Prostate gland (tissue), 2 donors: ENCODE results near the gene DRC1. TPM values are rescaled to one million over a fixed set of nuclear protein-coding genes. Genes with fewer than 3 reads are reported as not detected.

Experiments used
- DNase-seq: peaks from one replicate; pipeline ENCODE4 v3.0.0-alpha.2; 2019; ENCODE audit warnings: low spot score
- H3K27ac ChIP-seq, 2 donors: fragments of 200-600 bp; sonication (generic); 2 replicates each; pipeline ENCODE4 v1.5.1; 2017 to 2019
- H3K27me3 ChIP-seq: fragments of 200-600 bp; sonication (generic); replicated peaks from 2 replicates; pipeline ENCODE4 v1.5.1; 2019; ENCODE audit not compliant: insufficient read depth
- H3K36me3 ChIP-seq, 2 donors: fragments of 200-600 bp; sonication (generic); 1 replicate in 1 of 2; 2 replicates in 1 of 2; pipeline versions ENCODE4 v1.5.1 to v1.8.1; 2017 to 2019
- H3K4me1 ChIP-seq: fragments of 200-600 bp; sonication (generic); replicated peaks from 2 replicates; pipeline ENCODE4 v1.5.1; 2019
- H3K4me3 ChIP-seq, 2 donors: fragments of 200-600 bp; sonication (generic); 2 replicates each; pipeline ENCODE4 v1.5.1; 2017 to 2019
- H3K9me3 ChIP-seq: fragments of 200-600 bp; sonication (generic); 2 replicates; pipeline ENCODE4 v1.5.1; 2017
- POLR2A ChIP-seq: fragments of 450-650 bp; IDR thresholded peaks from one replicate; pipeline ENCODE4 v1.6.1; 2016; ENCODE audit warnings: antibody characterized with exemption, mild to moderate bottlenecking
- POLR2AphosphoS5 ChIP-seq: sonication (generic); formaldehyde crosslinking; IDR thresholded peaks from one replicate; pipeline ENCODE4 v1.6.1; 2017; ENCODE audit warnings: antibody characterized with exemption
- WGBS: methylation state at CpG from one replicate; pipeline ENCODE4 v1.1.5; 2018; 5-methylcytosine and 5-hydroxymethylcytosine counted together
- intact Hi-C: fragments of 100-400 bp; cut with DNase I; formaldehyde crosslinking; loops from one replicate; pipeline ENCODE4 v1.14.2; 2022
- total RNA-seq, 2 donors: library from RNA; depleted of rRNA; stranded (reverse); fragments of >200 nt; gene quantifications; one replicate each; pipeline ENCODE4 v1.1.0, GENCODE V29; 2016
- TF ChIP-seq, protein P1 (sequence below), 4 experiments: fragments of 200-600 bp in 2 of 4; fragments of 450-650 bp in 2 of 4; sonication (generic) in 2 of 4; IDR thresholded peaks; 1 replicate in 3 of 4; 2 replicates in 1 of 4; pipeline ENCODE4 v1.5.1; 2016 to 2019; ENCODE audit warnings: antibody characterized with exemption in 4 of 4, mild to moderate bottlenecking in 2 of 4, moderate library complexity in 2 of 4

DRC1 gene
- total RNA-seq, 2 donors from 2014 or later, result 3.8 TPM; not detected in 1

DNA sequence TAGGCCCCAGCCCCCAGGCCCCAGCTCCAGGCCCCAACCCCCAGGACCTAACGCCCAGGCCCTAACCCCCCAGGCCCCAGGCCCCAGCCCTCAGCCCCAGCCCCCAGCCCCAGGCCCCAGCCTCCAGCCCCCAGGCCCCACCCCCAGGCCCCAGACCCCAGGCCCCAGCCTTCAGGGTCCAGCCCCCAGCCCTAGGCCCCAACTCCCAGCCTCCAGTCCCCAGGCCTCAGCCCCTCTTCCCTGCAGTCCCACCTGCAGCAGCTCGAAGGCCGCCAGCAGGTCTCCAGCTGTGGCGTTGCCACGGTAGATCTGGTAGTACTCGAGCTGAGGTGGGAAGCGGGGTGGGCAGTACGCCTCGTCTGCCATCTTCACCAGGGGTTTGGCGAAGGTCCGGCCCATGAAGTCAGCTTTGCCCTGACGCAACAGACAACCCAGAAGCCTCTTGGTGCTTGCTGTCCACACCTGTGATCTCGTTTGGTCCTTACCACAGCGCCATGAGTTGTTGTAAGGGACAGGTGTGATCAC, 72.6 kb downstream of the DRC1 start:
- Histone ChIP-seq H3K27me3 (no peaks in the 10 kb centered on the region), H3K4me1 (no peaks in the 10 kb centered on the region), H3K27ac (no peak overlapping the region), H3K36me3 (no peaks in the 10 kb centered on the region), H3K4me3 (no peak overlapping the region), H3K9me3 (no peaks in the 10 kb centered on the region)
- intact Hi-C loops, result no loop called here
- DNase-seq, result no peak
- WGBS, result 97% methylated on average over 14 of the region's 14 CpGs
- no peak for TF ChIP-seq POLR2AphosphoS5
- TF ChIP-seq, protein P1, sequence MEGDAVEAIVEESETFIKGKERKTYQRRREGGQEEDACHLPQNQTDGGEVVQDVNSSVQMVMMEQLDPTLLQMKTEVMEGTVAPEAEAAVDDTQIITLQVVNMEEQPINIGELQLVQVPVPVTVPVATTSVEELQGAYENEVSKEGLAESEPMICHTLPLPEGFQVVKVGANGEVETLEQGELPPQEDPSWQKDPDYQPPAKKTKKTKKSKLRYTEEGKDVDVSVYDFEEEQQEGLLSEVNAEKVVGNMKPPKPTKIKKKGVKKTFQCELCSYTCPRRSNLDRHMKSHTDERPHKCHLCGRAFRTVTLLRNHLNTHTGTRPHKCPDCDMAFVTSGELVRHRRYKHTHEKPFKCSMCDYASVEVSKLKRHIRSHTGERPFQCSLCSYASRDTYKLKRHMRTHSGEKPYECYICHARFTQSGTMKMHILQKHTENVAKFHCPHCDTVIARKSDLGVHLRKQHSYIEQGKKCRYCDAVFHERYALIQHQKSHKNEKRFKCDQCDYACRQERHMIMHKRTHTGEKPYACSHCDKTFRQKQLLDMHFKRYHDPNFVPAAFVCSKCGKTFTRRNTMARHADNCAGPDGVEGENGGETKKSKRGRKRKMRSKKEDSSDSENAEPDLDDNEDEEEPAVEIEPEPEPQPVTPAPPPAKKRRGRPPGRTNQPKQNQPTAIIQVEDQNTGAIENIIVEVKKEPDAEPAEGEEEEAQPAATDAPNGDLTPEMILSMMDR (IDR thresholded peaks at IDR 0.05), result no peak
- no peak for TF ChIP-seq POLR2A

DNA sequence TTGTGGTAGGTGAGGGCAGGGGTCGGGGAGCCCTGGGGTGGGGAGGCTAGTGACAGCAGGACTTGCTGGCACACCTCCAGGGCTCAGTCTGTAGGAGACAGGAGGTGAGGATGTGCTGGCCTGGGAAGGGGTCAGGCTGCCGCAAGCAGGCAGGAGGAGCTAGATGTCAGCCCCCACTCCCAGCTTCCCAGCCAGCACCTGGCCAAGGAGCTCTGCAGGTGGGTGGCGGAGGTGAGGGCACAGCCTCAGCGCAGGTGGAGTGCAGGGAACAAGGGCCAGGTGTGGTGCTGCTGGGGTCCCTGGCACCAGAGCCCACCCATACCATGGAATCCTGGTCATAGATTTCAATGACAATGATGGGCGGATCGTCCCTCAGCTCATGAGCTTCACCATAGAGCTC, 73.3 kb downstream of the DRC1 start:
- intact Hi-C loops, result no loop called here
- 91% methylated on average over 6 of the region's 6 CpGs for WGBS

DNA sequence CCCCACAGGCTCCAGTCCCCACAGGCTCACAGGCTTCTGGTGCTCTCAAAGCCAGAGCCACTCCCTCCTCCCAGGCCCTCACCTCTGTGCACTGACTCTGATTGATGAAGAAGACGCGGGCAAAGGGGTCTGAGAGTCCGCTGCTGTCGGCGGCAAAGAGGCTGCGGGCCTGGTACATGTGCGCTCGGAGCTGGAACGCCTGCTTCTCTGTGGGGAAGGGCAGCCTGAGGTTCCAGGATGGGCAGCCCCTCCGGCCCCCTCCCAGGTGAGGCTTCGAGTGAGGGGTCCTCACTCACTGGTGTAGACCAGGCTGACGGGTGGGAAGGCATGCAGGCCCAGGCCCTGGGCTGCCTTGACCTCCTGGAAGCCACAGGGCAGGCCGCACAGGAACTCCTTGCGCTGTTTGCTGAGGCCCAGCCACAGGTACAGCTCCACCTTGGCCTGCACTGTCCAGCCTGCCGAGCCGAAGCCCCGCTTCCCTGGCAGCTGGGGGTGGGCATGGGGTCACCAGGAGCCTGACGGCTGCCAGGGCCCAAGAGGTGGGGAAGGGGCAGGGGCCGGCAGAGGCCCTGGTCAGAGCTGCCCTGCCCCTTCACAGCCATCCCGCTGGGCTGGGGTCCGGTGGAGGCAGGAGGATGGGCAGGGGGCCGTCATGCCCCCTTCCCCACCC, 74.2 kb downstream of the DRC1 start:
- Histone ChIP-seq H3K27ac (no peak overlapping the region), H3K27me3 (no peaks in the 10 kb centered on the region), H3K9me3 (no peaks in the 10 kb centered on the region), H3K4me3 (no peak overlapping the region), H3K4me1 (no peaks in the 10 kb centered on the region), H3K36me3 (no peaks in the 10 kb centered on the region)
- 77% methylated on average over 22 of the region's 22 CpGs for WGBS
- TF ChIP-seq POLR2A (no peak), POLR2AphosphoS5 (no peak)
- TF ChIP-seq, protein P1 (IDR thresholded peaks at IDR 0.05), result no peak
- intact Hi-C loops, result no loop called here
- no peak for DNase-seq

More for the DNA sequence above, 73.3 kb downstream of the DRC1 start:
- H3K4me1 ChIP-seq, result no peaks in the 10 kb centered on the region
- no peaks in the 10 kb centered on the region for H3K36me3 ChIP-seq
- no peak for TF ChIP-seq POLR2AphosphoS5
- TF ChIP-seq, protein P1 (IDR thresholded peaks at IDR 0.05), result no peak
- TF ChIP-seq POLR2A, result no peak
- no peak overlapping the region for H3K4me3 ChIP-seq
- no peaks in the 10 kb centered on the region for H3K9me3 ChIP-seq
- H3K27me3 ChIP-seq, result no peaks in the 10 kb centered on the region
- no peak overlapping the region for H3K27ac ChIP-seq
- no peak for DNase-seq

DNA sequence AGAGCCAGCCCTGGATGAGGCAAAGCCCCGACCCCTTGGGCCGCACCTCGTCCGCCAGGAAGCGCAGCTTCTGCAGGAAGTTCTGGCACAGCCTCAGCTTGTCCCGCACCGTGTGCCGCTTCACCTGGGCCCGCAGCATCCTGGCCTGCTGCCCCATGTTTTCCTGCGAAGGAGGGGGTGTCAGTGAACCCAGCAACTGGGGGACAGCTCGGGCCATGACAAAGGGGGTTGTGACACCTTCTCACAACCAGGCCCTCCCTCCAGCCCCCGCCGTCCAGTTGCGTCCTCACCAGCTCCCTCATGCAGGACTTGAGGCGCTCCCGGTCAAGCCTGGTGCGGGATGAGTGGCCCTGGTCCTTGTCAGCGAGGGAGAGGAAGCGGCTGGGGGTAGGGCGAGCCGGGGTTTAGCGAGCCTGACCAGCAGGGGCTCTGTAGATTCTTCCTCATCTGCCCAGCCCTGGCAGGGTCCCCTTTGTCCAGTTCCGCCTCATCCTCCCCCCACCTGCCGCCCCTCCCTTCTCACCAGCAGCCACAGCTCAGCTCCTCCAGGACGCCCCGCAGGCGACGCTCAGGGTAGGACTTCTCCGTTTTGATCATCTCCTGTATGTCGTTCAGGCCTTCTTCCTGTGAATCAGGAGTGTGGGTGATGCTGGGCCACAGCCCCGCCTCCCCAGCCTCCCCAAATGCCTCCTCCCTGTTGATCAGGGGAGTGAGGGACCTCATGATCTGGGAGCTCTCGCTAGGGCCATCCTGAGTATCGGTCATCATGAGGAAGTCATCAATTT, 75.6 kb downstream of the DRC1 start:
- intact Hi-C loops, result no loop called here
- TF ChIP-seq POLR2AphosphoS5 (no peak), POLR2A (no peak)
- TF ChIP-seq, protein P1 (IDR thresholded peaks at IDR 0.05), result no peak
- Histone ChIP-seq H3K36me3 (no peaks in the 10 kb centered on the region), H3K27ac (no peak overlapping the region), H3K4me3 (no peak overlapping the region), H3K4me1 (no peaks in the 10 kb centered on the region), H3K27me3 (no peaks in the 10 kb centered on the region), H3K9me3 (no peaks in the 10 kb centered on the region)
- 70% methylated on average over 33 of the region's 33 CpGs for WGBS
- no peak for DNase-seq

DNA sequence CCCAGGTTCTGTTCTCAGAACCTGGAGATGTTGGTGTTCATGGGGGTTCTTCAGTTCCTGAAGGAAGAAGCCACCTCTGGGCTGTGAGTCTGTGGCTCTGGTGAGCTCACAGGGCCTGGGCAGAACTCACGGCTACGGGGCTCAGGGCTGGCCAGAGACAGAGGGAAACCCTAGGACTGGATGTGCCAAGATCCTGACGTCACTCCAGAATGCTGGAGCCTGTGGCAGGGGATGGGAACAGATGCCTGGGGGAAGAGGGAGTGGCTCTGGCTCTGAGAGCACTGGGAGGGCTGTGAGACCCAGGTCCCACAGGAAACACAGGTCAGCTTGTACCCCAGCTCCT, 76.2 kb downstream of the DRC1 start, which contains the start of gene OTOF:
TSS of gene OTOF (minus strand) at position 214 of the 343 bp plus-strand sequence.
- H3K27me3 ChIP-seq, result no peaks in the 10 kb centered on the region
- no peak for DNase-seq
- no peaks in the 10 kb centered on the region for H3K36me3 ChIP-seq
- no peak within 1 kb of the TSS for H3K27ac ChIP-seq
- H3K9me3 ChIP-seq, result no peaks in the 10 kb centered on the region
- 4% methylated on average over 3 of the region's 3 CpGs for WGBS
- intact Hi-C loops, result no loop called here
- H3K4me3 ChIP-seq, result no peak within 1 kb of the TSS
- H3K4me1 ChIP-seq, result no peaks in the 10 kb centered on the region
- TF ChIP-seq POLR2A, result no peak
- TF ChIP-seq, protein P1 (IDR thresholded peaks at IDR 0.05), result no peak
- TF ChIP-seq POLR2AphosphoS5, result no peak
